ENCODE data around the gene TTR.

Gene TTR

DNA sequence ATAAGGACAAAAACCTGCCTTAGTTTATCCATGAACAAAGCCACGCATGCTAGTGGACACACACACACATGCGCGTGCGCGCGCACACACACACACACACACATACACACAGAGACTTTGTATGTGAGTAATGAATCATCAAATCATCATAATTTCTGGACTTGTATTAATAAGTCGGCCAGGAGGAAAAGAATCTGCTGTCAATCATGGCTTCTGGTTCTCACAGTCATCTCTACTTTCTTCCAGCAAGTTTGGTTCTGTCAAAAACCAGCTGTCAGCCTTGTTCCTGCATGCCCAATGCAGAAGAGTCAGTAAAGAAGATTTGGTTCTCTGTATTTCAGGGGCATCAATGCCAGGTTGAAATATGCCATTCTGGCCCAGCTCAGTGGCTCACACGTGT, 1.1 kb upstream of the TTR start:
- Histone ChIP-seq H3K23ac (ENCODE audit: low read length) (no peak overlapping the region), H2AFZ (ENCODE audit: insufficient read depth, low read length, poor library complexity) (no peak overlapping the region), H3K14ac (ENCODE audit: low read length) (no peak overlapping the region), H3K36me3 (ENCODE audit: control insufficient read depth in 1 of 2, insufficient read depth in 2 of 2, low read length in 2 of 2) (no peaks in the 10 kb centered on the region), H3K79me1 (ENCODE audit: low read length) (peaks cover 4% of the 10 kb centered on the region), H3K9ac (ENCODE audit: low read length) (no peak overlapping the region), H3K4ac (ENCODE audit: low read depth, low read length) (no peak overlapping the region), H3K18ac (ENCODE audit: low read length) (no peak overlapping the region), H3K4me3 (ENCODE audit: low read depth, low read length) (no peak overlapping the region), H2BK120ac (ENCODE audit: insufficient read depth, low read length, poor library complexity) (no peak overlapping the region), H3K4me2 (ENCODE audit: low read length) (no peak overlapping the region), H3K9me3 (ENCODE audit: insufficient read depth, low read depth, low read length) (no peaks in the 10 kb centered on the region), H2BK12ac (ENCODE audit: low read length) (no peak overlapping the region), H2AK5ac (ENCODE audit: low read length) (no peak overlapping the region), H3K27me3 (ENCODE audit: insufficient read depth, low read length) (no peaks in the 10 kb centered on the region), H4K12ac (ENCODE audit: low read depth, low read length) (no peak overlapping the region), H3K4me1 (ENCODE audit: control insufficient read depth in 1 of 2, insufficient read depth in 2 of 2, low read length in 2 of 2) (peaks cover 2 to 3% of the 10 kb centered on the region in 2 experiments), H4K91ac (ENCODE audit: low read depth, low read length) (no peak overlapping the region), H3K79me2 (ENCODE audit: control insufficient read depth, insufficient read depth, low read length, poor library complexity) (no peaks in the 10 kb centered on the region), H2BK5ac (ENCODE audit: low read depth, low read length, poor library complexity) (no peak overlapping the region), H4K8ac (ENCODE audit: low read depth, low read length) (no peak overlapping the region), H3K27ac (ENCODE audit: low read depth, low read length) (no peak overlapping the region)
- WGBS (ENCODE audit: extremely low coverage, insufficient coverage, insufficient read length), result no CpG with 5 or more reads among the region's 8 CpGs
- no peak for DNase-seq

DNA sequence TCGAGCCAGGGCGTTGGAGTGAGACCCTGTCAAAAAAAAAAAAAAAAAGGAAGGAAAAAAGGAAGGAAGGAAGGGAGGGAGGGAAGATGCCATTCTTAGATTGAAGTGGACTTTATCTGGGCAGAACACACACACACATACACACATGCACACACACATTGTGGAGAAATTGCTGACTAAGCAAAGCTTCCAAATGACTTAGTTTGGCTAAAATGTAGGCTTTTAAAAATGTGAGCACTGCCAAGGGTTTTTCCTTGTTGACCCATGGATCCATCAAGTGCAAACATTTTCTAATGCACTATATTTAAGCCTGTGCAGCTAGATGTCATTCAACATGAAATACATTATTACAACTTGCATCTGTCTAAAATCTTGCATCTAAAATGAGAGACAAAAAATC, 564 bp upstream of the TTR start:
- no peak for DNase-seq
- H2BK120ac ChIP-seq (ENCODE audit: insufficient read depth, low read length, poor library complexity), result no peak overlapping the region
- H3K14ac ChIP-seq (ENCODE audit: low read length), result no peak overlapping the region
- H3K4me3 ChIP-seq (ENCODE audit: low read depth, low read length), result no peak overlapping the region
- H2AFZ ChIP-seq (ENCODE audit: insufficient read depth, low read length, poor library complexity), result no peak overlapping the region
- H2BK12ac ChIP-seq (ENCODE audit: low read length), result no peak overlapping the region
- no peak overlapping the region for H4K12ac ChIP-seq (ENCODE audit: low read depth, low read length)
- no peak overlapping the region for H2AK5ac ChIP-seq (ENCODE audit: low read length)
- no CpG with 5 or more reads among the region's 2 CpGs for WGBS (ENCODE audit: extremely low coverage, insufficient coverage, insufficient read length)
- no peak overlapping the region for H3K4me2 ChIP-seq (ENCODE audit: low read length)
- H3K27me3 ChIP-seq (ENCODE audit: insufficient read depth, low read length), result no peaks in the 10 kb centered on the region
- H3K79me1 ChIP-seq (ENCODE audit: low read length), result peaks cover 4% of the 10 kb centered on the region
- no peak overlapping the region for H3K18ac ChIP-seq (ENCODE audit: low read length)
- no peak overlapping the region for H3K23ac ChIP-seq (ENCODE audit: low read length)
- H3K4ac ChIP-seq (ENCODE audit: low read depth, low read length), result no peak overlapping the region
- H3K79me2 ChIP-seq (ENCODE audit: control insufficient read depth, insufficient read depth, low read length, poor library complexity), result no peaks in the 10 kb centered on the region
- H2BK5ac ChIP-seq (ENCODE audit: low read depth, low read length, poor library complexity), result no peak overlapping the region
- no peak overlapping the region for H3K27ac ChIP-seq (ENCODE audit: low read depth, low read length)
- no peak overlapping the region for H4K8ac ChIP-seq (ENCODE audit: low read depth, low read length)
- H3K9ac ChIP-seq (ENCODE audit: low read length), result no peak overlapping the region
- no peaks in the 10 kb centered on the region for H3K9me3 ChIP-seq (ENCODE audit: insufficient read depth, low read depth, low read length)
- H3K36me3 ChIP-seq (ENCODE audit: control insufficient read depth in 1 of 2, insufficient read depth in 2 of 2, low read length in 2 of 2), result no peaks in the 10 kb centered on the region
- H4K91ac ChIP-seq (ENCODE audit: low read depth, low read length), result no peak overlapping the region
- H3K4me1 ChIP-seq (ENCODE audit: control insufficient read depth in 1 of 2, insufficient read depth in 2 of 2, low read length in 2 of 2), result peaks cover 3 to 4% of the 10 kb centered on the region in 2 experiments

DNA sequence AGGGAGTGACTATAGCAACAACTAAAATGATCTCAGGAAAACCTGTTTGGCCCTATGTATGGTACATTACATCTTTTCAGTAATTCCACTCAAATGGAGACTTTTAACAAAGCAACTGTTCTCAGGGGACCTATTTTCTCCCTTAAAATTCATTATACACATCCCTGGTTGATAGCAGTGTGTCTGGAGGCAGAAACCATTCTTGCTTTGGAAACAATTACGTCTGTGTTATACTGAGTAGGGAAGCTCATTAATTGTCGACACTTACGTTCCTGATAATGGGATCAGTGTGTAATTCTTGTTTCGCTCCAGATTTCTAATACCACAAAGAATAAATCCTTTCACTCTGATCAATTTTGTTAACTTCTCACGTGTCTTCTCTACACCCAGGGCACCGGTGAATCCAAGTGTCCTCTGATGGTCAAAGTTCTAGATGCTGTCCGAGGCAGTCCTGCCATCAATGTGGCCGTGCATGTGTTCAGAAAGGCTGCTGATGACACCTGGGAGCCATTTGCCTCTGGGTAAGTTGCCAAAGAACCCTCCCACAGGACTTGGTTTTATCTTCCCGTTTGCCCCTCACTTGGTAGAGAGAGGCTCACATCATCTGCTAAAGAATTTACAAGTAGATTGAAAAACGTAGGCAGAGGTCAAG, 955 bp downstream of the TTR start:
- Histone ChIP-seq H3K79me2 (ENCODE audit: control insufficient read depth, insufficient read depth, low read length, poor library complexity) (no peaks in the 10 kb centered on the region), H3K9me3 (ENCODE audit: insufficient read depth, low read depth, low read length) (no peaks in the 10 kb centered on the region), H2BK12ac (ENCODE audit: low read length) (no peak overlapping the region), H3K23ac (ENCODE audit: low read length) (no peak overlapping the region), H3K4me3 (ENCODE audit: low read depth, low read length) (no peak overlapping the region), H2BK120ac (ENCODE audit: insufficient read depth, low read length, poor library complexity) (no peak overlapping the region), H3K4me1 (ENCODE audit: control insufficient read depth in 1 of 2, insufficient read depth in 2 of 2, low read length in 2 of 2) (peaks cover 0 to 4% of the 10 kb centered on the region in 2 experiments), H4K91ac (ENCODE audit: low read depth, low read length) (no peak overlapping the region), H2AFZ (ENCODE audit: insufficient read depth, low read length, poor library complexity) (no peak overlapping the region), H4K12ac (ENCODE audit: low read depth, low read length) (no peak overlapping the region), H3K79me1 (ENCODE audit: low read length) (peaks cover 3% of the 10 kb centered on the region), H3K27me3 (ENCODE audit: insufficient read depth, low read length) (no peaks in the 10 kb centered on the region), H3K4ac (ENCODE audit: low read depth, low read length) (no peak overlapping the region), H3K27ac (ENCODE audit: low read depth, low read length) (no peak overlapping the region), H3K36me3 (ENCODE audit: control insufficient read depth in 1 of 2, insufficient read depth in 2 of 2, low read length in 2 of 2) (no peaks in the 10 kb centered on the region), H3K9ac (ENCODE audit: low read length) (no peak overlapping the region), H2BK5ac (ENCODE audit: low read depth, low read length, poor library complexity) (no peak overlapping the region), H3K14ac (ENCODE audit: low read length) (no peak overlapping the region), H2AK5ac (ENCODE audit: low read length) (no peak overlapping the region), H3K4me2 (ENCODE audit: low read length) (no peak overlapping the region), H4K8ac (ENCODE audit: low read depth, low read length) (no peak overlapping the region), H3K18ac (ENCODE audit: low read length) (no peak overlapping the region)
- no peak for DNase-seq
- WGBS (ENCODE audit: extremely low coverage, insufficient coverage, insufficient read length), result no CpG with 5 or more reads among the region's 10 CpGs

DNA sequence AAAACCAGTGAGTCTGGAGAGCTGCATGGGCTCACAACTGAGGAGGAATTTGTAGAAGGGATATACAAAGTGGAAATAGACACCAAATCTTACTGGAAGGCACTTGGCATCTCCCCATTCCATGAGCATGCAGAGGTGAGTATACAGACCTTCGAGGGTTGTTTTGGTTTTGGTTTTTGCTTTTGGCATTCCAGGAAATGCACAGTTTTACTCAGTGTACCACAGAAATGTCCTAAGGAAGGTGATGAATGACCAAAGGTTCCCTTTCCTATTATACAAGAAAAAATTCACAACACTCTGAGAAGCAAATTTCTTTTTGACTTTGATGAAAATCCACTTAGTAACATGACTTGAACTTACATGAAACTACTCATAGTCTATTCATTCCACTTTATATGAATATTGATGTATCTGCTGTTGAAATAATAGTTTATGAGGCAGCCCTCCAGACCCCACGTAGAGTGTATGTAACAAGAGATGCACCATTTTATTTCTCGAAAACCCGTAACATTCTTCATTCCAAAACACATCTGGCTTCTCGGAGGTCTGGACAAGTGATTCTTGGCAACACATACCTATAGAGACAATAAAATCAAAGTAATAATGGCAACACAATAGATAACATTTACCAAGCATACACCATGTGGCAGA, 3.6 kb downstream of the TTR start:
- no peak overlapping the region for H4K8ac ChIP-seq (ENCODE audit: low read depth, low read length)
- no peak for DNase-seq
- no peak overlapping the region for H4K91ac ChIP-seq (ENCODE audit: low read depth, low read length)
- no peak overlapping the region for H3K27ac ChIP-seq (ENCODE audit: low read depth, low read length)
- no peak overlapping the region for H2BK120ac ChIP-seq (ENCODE audit: insufficient read depth, low read length, poor library complexity)
- no peaks in the 10 kb centered on the region for H3K79me2 ChIP-seq (ENCODE audit: control insufficient read depth, insufficient read depth, low read length, poor library complexity)
- no peak overlapping the region for H2AFZ ChIP-seq (ENCODE audit: insufficient read depth, low read length, poor library complexity)
- no peak overlapping the region for H4K12ac ChIP-seq (ENCODE audit: low read depth, low read length)
- no peak overlapping the region for H3K9ac ChIP-seq (ENCODE audit: low read length)
- no peak overlapping the region for H2AK5ac ChIP-seq (ENCODE audit: low read length)
- H2BK5ac ChIP-seq (ENCODE audit: low read depth, low read length, poor library complexity), result no peak overlapping the region
- H3K4me1 ChIP-seq (ENCODE audit: control insufficient read depth in 1 of 2, insufficient read depth in 2 of 2, low read length in 2 of 2), result peaks cover 0 to 4% of the 10 kb centered on the region in 2 experiments
- no peak overlapping the region for H3K14ac ChIP-seq (ENCODE audit: low read length)
- no CpG with 5 or more reads among the region's 5 CpGs for WGBS (ENCODE audit: extremely low coverage, insufficient coverage, insufficient read length)
- no peak overlapping the region for H3K18ac ChIP-seq (ENCODE audit: low read length)
- no peak overlapping the region for H2BK12ac ChIP-seq (ENCODE audit: low read length)
- H3K36me3 ChIP-seq (ENCODE audit: control insufficient read depth in 1 of 2, insufficient read depth in 2 of 2, low read length in 2 of 2), result no peaks in the 10 kb centered on the region
- peaks cover 3% of the 10 kb centered on the region for H3K79me1 ChIP-seq (ENCODE audit: low read length)
- H3K4ac ChIP-seq (ENCODE audit: low read depth, low read length), result no peak overlapping the region
- H3K9me3 ChIP-seq (ENCODE audit: insufficient read depth, low read depth, low read length), result no peaks in the 10 kb centered on the region
- no peaks in the 10 kb centered on the region for H3K27me3 ChIP-seq (ENCODE audit: insufficient read depth, low read length)
- H3K23ac ChIP-seq (ENCODE audit: low read length), result no peak overlapping the region
- H3K4me3 ChIP-seq (ENCODE audit: low read depth, low read length), result no peak overlapping the region
- no peak overlapping the region for H3K4me2 ChIP-seq (ENCODE audit: low read length)
